Adrenal gland (tissue), 5 donors: ENCODE results near the gene PPFIA1.

ENCODE experiments used
- POLR2A ChIP-seq, 2 donors: fragments of 450-650 bp; IDR thresholded peaks; one replicate each; pipeline ENCODE4 v1.6.1; 2017; ENCODE audit warnings: antibody characterized with exemption in 2 of 2, mild to moderate bottlenecking in 2 of 2, moderate library complexity in 1 of 2
- TF ChIP-seq, protein P1 (sequence below), 6 experiments: fragments of 450-650 bp in 4 of 6; fragments of 200-600 bp in 2 of 6; sonication (generic) in 1 of 6; IDR thresholded peaks; 1 replicate in 5 of 6; 2 replicates in 1 of 6; pipeline versions ENCODE4 v1.5.1 to v1.8.0; 2016 to 2021; ENCODE audit warnings: antibody characterized with exemption in 6 of 6, mild to moderate bottlenecking in 2 of 6, moderate library complexity in 1 of 6
- donor health status: DM: no; HTN: no; CAD: no.

DNA sequence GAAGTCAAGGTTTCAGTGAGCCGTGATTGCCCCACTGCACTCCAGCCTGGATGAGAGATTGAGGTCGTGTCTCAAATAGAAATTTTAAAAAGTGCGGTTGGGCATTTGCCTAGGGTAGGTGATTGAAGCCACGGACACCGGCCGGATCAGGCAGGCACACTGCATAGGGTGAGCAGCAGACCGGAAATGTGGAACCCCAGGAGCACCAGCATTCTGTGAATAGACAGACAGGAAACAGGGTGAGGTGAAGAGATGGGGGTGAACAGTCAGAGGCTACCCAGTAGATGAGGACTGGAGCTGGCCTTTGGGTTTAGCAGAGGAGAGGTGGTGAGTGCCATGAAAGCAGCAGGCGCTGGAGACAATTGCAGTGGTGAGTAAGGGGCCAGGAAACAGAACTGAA is 43.5 kb downstream of the PPFIA1 start:
- no peak for TF ChIP-seq POLR2A (IDR thresholded peaks at IDR 0.05)
- TF ChIP-seq, protein P1, sequence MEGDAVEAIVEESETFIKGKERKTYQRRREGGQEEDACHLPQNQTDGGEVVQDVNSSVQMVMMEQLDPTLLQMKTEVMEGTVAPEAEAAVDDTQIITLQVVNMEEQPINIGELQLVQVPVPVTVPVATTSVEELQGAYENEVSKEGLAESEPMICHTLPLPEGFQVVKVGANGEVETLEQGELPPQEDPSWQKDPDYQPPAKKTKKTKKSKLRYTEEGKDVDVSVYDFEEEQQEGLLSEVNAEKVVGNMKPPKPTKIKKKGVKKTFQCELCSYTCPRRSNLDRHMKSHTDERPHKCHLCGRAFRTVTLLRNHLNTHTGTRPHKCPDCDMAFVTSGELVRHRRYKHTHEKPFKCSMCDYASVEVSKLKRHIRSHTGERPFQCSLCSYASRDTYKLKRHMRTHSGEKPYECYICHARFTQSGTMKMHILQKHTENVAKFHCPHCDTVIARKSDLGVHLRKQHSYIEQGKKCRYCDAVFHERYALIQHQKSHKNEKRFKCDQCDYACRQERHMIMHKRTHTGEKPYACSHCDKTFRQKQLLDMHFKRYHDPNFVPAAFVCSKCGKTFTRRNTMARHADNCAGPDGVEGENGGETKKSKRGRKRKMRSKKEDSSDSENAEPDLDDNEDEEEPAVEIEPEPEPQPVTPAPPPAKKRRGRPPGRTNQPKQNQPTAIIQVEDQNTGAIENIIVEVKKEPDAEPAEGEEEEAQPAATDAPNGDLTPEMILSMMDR (IDR thresholded peaks at IDR 0.05) = no peak
